ENCODE results near the gene ROBO1.

The ROBO1 gene

DNA sequence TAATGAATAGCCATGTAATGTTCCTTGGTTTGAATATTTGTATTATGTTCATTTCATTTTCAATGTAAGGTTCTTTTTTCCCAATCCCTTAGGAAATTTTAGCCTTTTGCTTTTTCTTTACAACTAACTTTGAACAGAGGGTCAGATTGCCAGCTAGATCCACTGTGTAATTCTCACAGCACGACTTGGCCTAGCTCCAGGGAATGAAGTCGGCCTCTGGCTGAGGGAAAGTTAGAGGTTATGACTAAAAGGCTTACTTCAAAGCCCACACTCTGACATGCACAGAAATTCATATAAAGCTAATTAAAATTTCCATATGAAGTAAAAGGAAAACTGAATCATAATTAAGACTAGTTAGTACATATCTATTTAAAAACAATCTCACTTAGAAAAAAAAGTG, 38.7 kb downstream of the ROBO1 start:
- Mint-ChIP-seq H3K4me3 (no peak overlapping the region), H3K27ac (no peak overlapping the region), H3K9me3 (ENCODE audit: low read depth) (no peaks in the 10 kb centered on the region), H3K27me3 (no peaks in the 10 kb centered on the region), H3K4me1 (ENCODE audit: low read depth) (no peaks in the 10 kb centered on the region), H3K36me3 (no peaks in the 10 kb centered on the region)

DNA sequence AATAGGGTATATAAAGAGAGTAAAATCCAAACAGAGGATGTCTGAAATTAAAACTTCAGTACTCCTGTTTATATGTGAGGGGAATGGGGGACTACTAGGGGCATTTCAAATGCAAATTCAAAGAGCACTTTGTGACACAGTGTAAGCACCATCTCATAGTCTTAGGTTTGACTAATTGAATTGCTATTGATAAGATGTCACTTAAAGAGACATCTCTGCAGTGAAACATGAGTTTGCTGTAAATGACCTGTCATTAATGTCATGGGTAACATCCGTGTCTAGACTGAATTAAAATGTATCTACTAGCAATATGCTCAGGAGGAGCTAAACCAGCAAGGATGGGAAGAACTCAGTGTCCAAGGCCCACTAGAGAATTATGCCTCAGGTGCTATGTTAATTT, 41.0 kb downstream of the ROBO1 start:
- H3K9me3 Mint-ChIP-seq (ENCODE audit: low read depth), result peaks cover 5% of the 10 kb centered on the region
- H3K27me3 Mint-ChIP-seq, result no peaks in the 10 kb centered on the region
- H3K4me3 Mint-ChIP-seq, result no peak overlapping the region
- H3K4me1 Mint-ChIP-seq (ENCODE audit: low read depth), result no peaks in the 10 kb centered on the region
- H3K36me3 Mint-ChIP-seq, result no peaks in the 10 kb centered on the region
- H3K27ac Mint-ChIP-seq, result no peak overlapping the region

- Mint-ChIP-seq H3K27me3 (no peaks in the 10 kb centered on the region), H3K27ac (no peak overlapping the region), H3K36me3 (no peaks in the 10 kb centered on the region), H3K4me1 (ENCODE audit: low read depth) (no peaks in the 10 kb centered on the region), H3K4me3 (no peak overlapping the region), H3K9me3 (ENCODE audit: low read depth) (peaks cover 8% of the 10 kb centered on the region)
Measured at GRCh38 chr3:79724206-79724605, 43.6 kb downstream of the ROBO1 start.

GRCh38 chr3:79690072-79690471, 77.7 kb downstream of the ROBO1 start:
- Mint-ChIP-seq H3K9me3 (ENCODE audit: low read depth) (peaks cover 6% of the 10 kb centered on the region), H3K4me3 (no peak overlapping the region), H3K27me3 (no peaks in the 10 kb centered on the region), H3K4me1 (ENCODE audit: low read depth) (no peaks in the 10 kb centered on the region), H3K27ac (no peak overlapping the region), H3K36me3 (no peaks in the 10 kb centered on the region)

GRCh38 chr3:79685108-79685507, 82.7 kb downstream of the ROBO1 start:
- H3K27ac Mint-ChIP-seq, result no peak overlapping the region
- H3K27me3 Mint-ChIP-seq, result no peaks in the 10 kb centered on the region
- no peak overlapping the region for H3K4me3 Mint-ChIP-seq
- H3K9me3 Mint-ChIP-seq (ENCODE audit: low read depth), result peaks cover 14% of the 10 kb centered on the region
- H3K36me3 Mint-ChIP-seq, result no peaks in the 10 kb centered on the region
- H3K4me1 Mint-ChIP-seq (ENCODE audit: low read depth), result no peaks in the 10 kb centered on the region

- Mint-ChIP-seq H3K27me3 (no peaks in the 10 kb centered on the region), H3K27ac (no peak overlapping the region), H3K4me1 (ENCODE audit: low read depth) (no peaks in the 10 kb centered on the region), H3K4me3 (no peak overlapping the region), H3K9me3 (ENCODE audit: low read depth) (peaks cover 13% of the 10 kb centered on the region), H3K36me3 (no peaks in the 10 kb centered on the region)
Measured at GRCh38 chr3:79684041-79684440, 83.8 kb downstream of the ROBO1 start.

GRCh38 chr3:79672731-79673130, 95.1 kb downstream of the ROBO1 start:
- H3K27ac Mint-ChIP-seq, result no peak overlapping the region
- H3K4me1 Mint-ChIP-seq (ENCODE audit: low read depth), result no peaks in the 10 kb centered on the region
- H3K9me3 Mint-ChIP-seq (ENCODE audit: low read depth), result peaks cover 16% of the 10 kb centered on the region
- no peaks in the 10 kb centered on the region for H3K27me3 Mint-ChIP-seq
- no peaks in the 10 kb centered on the region for H3K36me3 Mint-ChIP-seq
- H3K4me3 Mint-ChIP-seq, result no peak overlapping the region

- Mint-ChIP-seq H3K4me1 (ENCODE audit: low read depth) (no peaks in the 10 kb centered on the region), H3K4me3 (no peak overlapping the region), H3K36me3 (no peaks in the 10 kb centered on the region), H3K9me3 (ENCODE audit: low read depth) (peaks cover 13% of the 10 kb centered on the region), H3K27me3 (no peaks in the 10 kb centered on the region), H3K27ac (no peak overlapping the region)
Measured at GRCh38 chr3:79672075-79672474, 95.7 kb downstream of the ROBO1 start.

DNA sequence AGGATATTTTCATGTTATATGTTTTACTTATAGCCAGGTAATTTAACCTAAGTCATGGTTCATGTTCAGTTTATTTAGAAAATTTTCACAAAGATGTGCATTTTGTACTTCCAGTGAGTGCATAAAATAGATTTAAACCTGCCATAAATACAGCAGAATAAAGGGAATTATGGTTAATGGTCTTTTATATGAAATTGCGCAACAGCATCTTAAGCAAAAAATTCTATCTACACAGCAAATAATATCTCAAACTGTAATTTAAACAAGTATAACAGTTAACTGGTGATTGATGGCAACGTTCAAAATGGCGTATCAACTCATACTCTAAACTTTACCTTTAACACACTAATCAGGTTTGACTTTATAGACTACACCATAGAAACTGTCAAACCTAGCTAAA, 97.6 kb downstream of the ROBO1 start:
- H3K36me3 Mint-ChIP-seq, result no peaks in the 10 kb centered on the region
- no peak overlapping the region for H3K4me3 Mint-ChIP-seq
- no peak overlapping the region for H3K27ac Mint-ChIP-seq
- H3K9me3 Mint-ChIP-seq (ENCODE audit: low read depth), result peaks cover 17% of the 10 kb centered on the region
- no peaks in the 10 kb centered on the region for H3K4me1 Mint-ChIP-seq (ENCODE audit: low read depth)
- H3K27me3 Mint-ChIP-seq, result no peaks in the 10 kb centered on the region

GRCh38 chr3:79664455-79664854, 103.3 kb downstream of the ROBO1 start:
- Mint-ChIP-seq H3K4me3 (no peak overlapping the region), H3K27me3 (no peaks in the 10 kb centered on the region), H3K4me1 (ENCODE audit: low read depth) (no peaks in the 10 kb centered on the region), H3K9me3 (ENCODE audit: low read depth) (peaks cover 30% of the 10 kb centered on the region), H3K36me3 (no peaks in the 10 kb centered on the region), H3K27ac (no peak overlapping the region)

DNA sequence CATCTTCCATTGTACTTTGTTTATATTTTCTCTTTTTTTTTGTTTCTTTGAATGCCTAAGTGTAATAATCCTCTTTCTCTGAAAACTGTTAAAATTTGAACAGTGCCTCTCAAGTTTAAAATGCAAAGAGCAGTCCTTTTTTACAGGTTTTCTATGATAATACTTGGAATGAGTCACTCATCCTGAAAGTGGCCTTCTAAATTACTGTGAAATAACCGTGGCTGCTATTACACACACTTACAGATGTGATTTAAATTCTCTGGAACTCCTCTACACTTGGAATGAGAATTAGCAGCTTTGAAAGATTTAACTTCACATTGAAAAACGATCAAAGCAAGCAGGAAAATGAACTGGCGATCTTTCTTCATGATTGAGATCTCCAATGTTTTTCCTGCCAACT, 105.9 kb downstream of the ROBO1 start:
- Mint-ChIP-seq H3K27me3 (no peaks in the 10 kb centered on the region), H3K4me3 (no peak overlapping the region), H3K9me3 (ENCODE audit: low read depth) (peaks cover 20% of the 10 kb centered on the region), H3K4me1 (ENCODE audit: low read depth) (no peaks in the 10 kb centered on the region), H3K36me3 (no peaks in the 10 kb centered on the region), H3K27ac (no peak overlapping the region)

- Mint-ChIP-seq H3K4me3 (no peak overlapping the region), H3K4me1 (ENCODE audit: low read depth) (no peaks in the 10 kb centered on the region), H3K9me3 (ENCODE audit: low read depth) (peaks cover 9% of the 10 kb centered on the region), H3K36me3 (no peaks in the 10 kb centered on the region), H3K27me3 (no peaks in the 10 kb centered on the region), H3K27ac (no peak overlapping the region)
Measured at GRCh38 chr3:79657076-79657475, 110.7 kb downstream of the ROBO1 start.

GRCh38 chr3:79654019-79654418, 113.8 kb downstream of the ROBO1 start:
- Mint-ChIP-seq H3K36me3 (no peaks in the 10 kb centered on the region), H3K4me1 (ENCODE audit: low read depth) (no peaks in the 10 kb centered on the region), H3K27ac (no peak overlapping the region), H3K27me3 (no peaks in the 10 kb centered on the region), H3K9me3 (ENCODE audit: low read depth) (peaks cover 3% of the 10 kb centered on the region), H3K4me3 (no peak overlapping the region)

DNA sequence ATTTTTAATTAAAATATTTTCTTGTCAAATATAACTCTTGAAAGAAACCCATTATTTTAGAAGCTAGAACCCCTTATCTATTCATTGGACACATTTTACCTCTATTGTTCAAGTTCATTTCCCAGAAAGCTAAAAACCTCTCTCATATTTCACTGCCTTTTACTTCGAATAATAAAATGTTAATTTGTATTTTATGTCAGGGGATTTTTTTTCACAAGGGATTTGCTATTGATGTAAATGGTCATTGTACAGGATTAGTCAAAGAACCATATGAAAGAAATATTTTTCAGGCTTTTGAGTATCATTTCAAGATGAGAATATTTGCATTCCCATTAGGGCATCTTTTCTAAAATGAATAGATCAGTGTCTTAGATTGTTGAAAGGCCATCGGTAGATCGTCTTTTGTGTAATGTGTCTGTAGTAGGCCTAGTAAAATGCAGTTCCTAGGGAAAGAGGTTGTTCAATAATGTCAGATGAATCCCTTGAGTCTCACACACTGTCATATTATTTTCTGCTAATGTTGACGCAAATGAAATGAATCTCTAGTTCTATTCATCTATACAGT, 114.5 kb downstream of the ROBO1 start:
- no peaks in the 10 kb centered on the region for H3K27me3 Mint-ChIP-seq
- no peaks in the 10 kb centered on the region for H3K4me1 Mint-ChIP-seq (ENCODE audit: low read depth)
- no peaks in the 10 kb centered on the region for H3K36me3 Mint-ChIP-seq
- peaks cover 3% of the 10 kb centered on the region for H3K9me3 Mint-ChIP-seq (ENCODE audit: low read depth)
- H3K4me3 Mint-ChIP-seq, result no peak overlapping the region
- H3K27ac Mint-ChIP-seq, result no peak overlapping the region

DNA sequence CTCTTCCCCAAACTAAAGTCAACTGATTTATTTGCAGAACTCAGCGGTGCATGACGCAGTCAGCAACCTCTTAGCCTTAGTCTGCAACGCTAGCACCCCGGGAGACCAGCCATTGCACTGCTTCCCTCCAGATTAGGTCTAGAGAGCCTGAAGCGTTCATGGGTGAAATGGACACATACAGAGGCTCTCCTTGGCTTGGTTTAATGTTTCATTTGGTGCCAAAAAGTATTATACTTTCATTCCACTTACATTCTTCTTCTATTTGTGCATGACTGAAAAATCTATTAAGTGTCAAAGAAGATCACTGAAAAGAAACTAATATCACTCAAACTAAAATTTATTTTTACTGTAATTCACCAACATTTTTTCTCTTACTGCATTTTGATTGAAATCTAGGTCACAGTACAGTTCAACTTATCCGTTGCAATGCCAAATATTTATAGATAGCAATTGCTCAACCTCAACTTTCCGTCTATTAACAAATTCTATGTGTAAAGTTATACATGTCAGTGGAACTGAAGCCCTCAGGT, 116.2 kb downstream of the ROBO1 start:
- Mint-ChIP-seq H3K4me3 (no peak overlapping the region), H3K27ac (no peak overlapping the region), H3K4me1 (ENCODE audit: low read depth) (no peaks in the 10 kb centered on the region), H3K27me3 (no peaks in the 10 kb centered on the region), H3K9me3 (ENCODE audit: low read depth) (peaks cover 5% of the 10 kb centered on the region), H3K36me3 (no peaks in the 10 kb centered on the region)

DNA sequence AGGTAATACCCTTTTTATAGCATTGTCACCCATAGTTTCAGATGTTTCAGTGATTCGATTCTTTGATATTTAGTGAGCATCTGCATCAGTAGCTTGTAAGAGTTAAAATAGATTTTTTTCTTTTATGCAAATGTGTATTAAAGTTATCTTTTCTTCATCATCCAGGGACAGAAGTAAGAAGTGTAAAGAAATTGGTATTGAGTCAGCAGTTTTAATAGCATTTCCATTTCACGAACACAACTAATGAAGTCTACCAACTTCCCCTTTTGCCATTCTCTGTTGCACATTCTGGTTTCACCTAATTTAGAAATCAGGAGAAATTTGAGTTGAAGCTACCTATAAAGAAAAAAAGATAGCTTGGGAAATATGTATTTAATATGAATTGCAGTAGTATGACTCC, 127.9 kb downstream of the ROBO1 start:
- H3K9me3 Mint-ChIP-seq (ENCODE audit: low read depth), result peaks cover 18% of the 10 kb centered on the region
- no peaks in the 10 kb centered on the region for H3K36me3 Mint-ChIP-seq
- H3K4me3 Mint-ChIP-seq, result no peak overlapping the region
- no peaks in the 10 kb centered on the region for H3K27me3 Mint-ChIP-seq
- H3K27ac Mint-ChIP-seq, result no peak overlapping the region
- H3K4me1 Mint-ChIP-seq (ENCODE audit: low read depth), result no peaks in the 10 kb centered on the region
